ENCODE measurements around the gene MRPL41. TPM values are rescaled to one million over a fixed set of nuclear protein-coding genes. Genes with fewer than 3 reads are reported as not detected.

The MRPL41 gene
- total RNA-seq, 4 donors from 2014 or later, result 46.5 to 65.1 (median 55.8) TPM

GRCh38 chr9:137521405-137521985 is 30.2 kb upstream of the MRPL41 start:
- Histone ChIP-seq H3K27me3 (no peaks in the 10 kb centered on the region), H3K4me3 (no peak overlapping the region), H3K9me3 (no peaks in the 10 kb centered on the region), H3K4me1 (no peaks in the 10 kb centered on the region), H3K36me3 (peaks cover 0 to 43% of the 10 kb centered on the region in 2 donors), H3K27ac (no peak overlapping the region)
- TF ChIP-seq POLR2AphosphoS5 (IDR thresholded peaks at IDR 0.05) (no peak), POLR2A (IDR thresholded peaks at IDR 0.05) (no peak), EP300 (IDR thresholded peaks at IDR 0.05) (no peak), CTCF (IDR thresholded peaks at IDR 0.05) (no peak)
- ATAC-seq, result no peak
- WGBS, 2 donors (ENCODE audit: low coverage in 1 of 2), result 73 to 88% methylated on average over 2 to 12 of the region's 18 CpGs

DNA sequence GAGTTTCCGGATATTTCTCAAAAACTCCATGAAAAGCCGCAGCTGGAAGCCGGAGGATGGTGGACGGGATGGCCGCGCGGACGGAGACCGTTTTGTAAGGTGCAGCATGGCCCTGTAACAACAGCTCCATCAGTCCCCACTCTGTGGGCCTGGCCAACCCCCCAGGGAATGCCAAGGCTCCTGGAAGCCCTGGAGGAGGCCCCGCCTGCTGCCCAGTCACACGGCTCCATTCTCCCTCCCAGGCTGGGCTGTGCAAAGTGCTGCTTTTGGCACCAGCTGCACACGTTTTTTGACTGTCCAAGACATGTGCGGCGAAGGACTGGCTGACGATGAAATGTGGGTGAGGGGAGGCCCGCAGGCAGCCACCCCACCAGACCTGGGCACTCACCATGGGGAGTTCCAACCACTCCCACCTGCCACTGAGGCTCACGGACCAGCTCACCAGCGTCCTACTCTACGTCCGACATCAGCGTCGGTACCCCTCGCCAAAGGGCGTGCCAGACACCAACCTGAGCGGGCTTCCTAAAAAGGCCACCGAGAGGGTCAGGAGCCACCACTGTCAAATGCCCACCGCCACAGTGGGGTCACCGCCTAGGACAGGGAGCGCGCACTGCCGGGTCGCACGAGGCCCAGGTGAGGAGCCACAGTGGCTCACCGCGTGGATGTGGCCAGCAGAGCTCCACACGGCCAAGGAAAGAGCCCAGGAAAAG is 28.8 kb upstream of the MRPL41 start:
- TF ChIP-seq EP300 (IDR thresholded peaks at IDR 0.05), result no peak
- TF ChIP-seq POLR2AphosphoS5 (IDR thresholded peaks at IDR 0.05), result no peak
- TF ChIP-seq POLR2A (IDR thresholded peaks at IDR 0.05), result no peak
- TF ChIP-seq CTCF (IDR thresholded peaks at IDR 0.05), result no peak
- Histone ChIP-seq H3K36me3 (peaks cover 0 to 43% of the 10 kb centered on the region in 2 donors), H3K27ac (no peak overlapping the region), H3K27me3 (no peaks in the 10 kb centered on the region), H3K4me1 (no peaks in the 10 kb centered on the region), H3K4me3 (no peak overlapping the region), H3K9me3 (no peaks in the 10 kb centered on the region)
- ATAC-seq, result no peak
- WGBS, 2 donors (ENCODE audit: low coverage in 1 of 2), result 83 to 87% methylated on average over 1 to 9 of the region's 36 CpGs

GRCh38 chr9:137524161-137524980 is 27.3 kb upstream of the MRPL41 start:
- 86 to 93% methylated on average over 3 to 14 of the region's 33 CpGs for WGBS, 2 donors (ENCODE audit: low coverage in 1 of 2)
- H3K36me3 ChIP-seq, result peaks cover 0 to 40% of the 10 kb centered on the region in 2 donors
- H3K27ac ChIP-seq, result no peak overlapping the region
- no peaks in the 10 kb centered on the region for H3K4me1 ChIP-seq
- no peaks in the 10 kb centered on the region for H3K27me3 ChIP-seq
- ATAC-seq, result no peak
- H3K4me3 ChIP-seq, result no peak overlapping the region
- H3K9me3 ChIP-seq, result no peaks in the 10 kb centered on the region
- TF ChIP-seq POLR2A (IDR thresholded peaks at IDR 0.05) (no peak), EP300 (IDR thresholded peaks at IDR 0.05) (no peak), POLR2AphosphoS5 (IDR thresholded peaks at IDR 0.05) (no peak), CTCF (IDR thresholded peaks at IDR 0.05) (no peak)

DNA sequence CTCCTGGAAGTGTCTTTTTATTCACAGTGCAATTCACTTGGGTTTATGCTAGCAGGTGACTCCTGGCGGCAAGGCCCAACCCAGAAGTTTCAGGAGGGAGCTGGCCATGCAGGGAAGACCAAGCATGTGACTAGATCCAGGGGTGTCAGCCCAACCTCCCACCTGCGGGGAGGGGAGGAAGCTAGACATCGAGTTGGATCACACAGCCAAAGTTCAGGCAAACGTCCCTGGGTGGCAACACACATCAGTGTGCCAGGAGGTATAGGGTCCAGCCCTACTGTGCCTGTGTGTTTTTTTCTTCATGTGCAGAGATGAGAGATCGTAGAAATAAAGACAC is 26.7 kb upstream of the MRPL41 start:
- no peak for ATAC-seq
- 83% methylated on average over 2 of the region's 5 CpGs; no CpG with 5 or more reads in 1 of the 2 donors for WGBS, 2 donors (ENCODE audit: low coverage in 1 of 2)
- TF ChIP-seq POLR2AphosphoS5 (IDR thresholded peaks at IDR 0.05), result no peak
- TF ChIP-seq POLR2A (IDR thresholded peaks at IDR 0.05), result no peak
- TF ChIP-seq CTCF (IDR thresholded peaks at IDR 0.05), result no peak
- no peak for TF ChIP-seq EP300 (IDR thresholded peaks at IDR 0.05)
- no peaks in the 10 kb centered on the region for H3K9me3 ChIP-seq
- peaks cover 0 to 34% of the 10 kb centered on the region in 2 donors for H3K36me3 ChIP-seq
- no peaks in the 10 kb centered on the region for H3K4me1 ChIP-seq
- H3K4me3 ChIP-seq, result no peak overlapping the region
- no peak overlapping the region for H3K27ac ChIP-seq
- H3K27me3 ChIP-seq, result no peaks in the 10 kb centered on the region

Data from gastroesophageal sphincter (tissue), 4 donors.